Heart left ventricle (tissue), 16 donors: ENCODE data around the gene SLC27A2. TPM values are rescaled to one million over a fixed set of nuclear protein-coding genes. Genes with fewer than 3 reads are reported as not detected.

ENCODE experiments used
- ATAC-seq, 4 donors: fragments of 200-7000 bp; cut with Tn5 transposase; one replicate each; pipeline ENCODE4 v1.9.1; 2020 to 2022; ENCODE audit warnings: moderate library complexity in 4 of 4, mild to moderate bottlenecking in 3 of 4, moderate number of reproducible peaks in 1 of 4
- DNase-seq, 5 donors: peaks; one replicate each; pipeline ENCODE4 v3.0.0-alpha.2; 2020
- H3K27ac ChIP-seq, 12 donors: fragments of 200-600 bp; sonication (generic) in 4 of 12; one replicate each; pipeline versions ENCODE4 v1.5.0 to v1.8.0; 2016 to 2022; ENCODE audit warnings: mild to moderate bottlenecking in 2 of 12
- H3K27me3 ChIP-seq, 9 donors: fragments of 200-600 bp; sonication (generic) in 2 of 9; one replicate each; pipeline versions ENCODE4 v1.5.1 to v1.8.0; 2016 to 2022; ENCODE audit warnings: mild to moderate bottlenecking in 3 of 9
- H3K36me3 ChIP-seq, 9 donors: fragments of 200-600 bp; sonication (generic) in 2 of 9; one replicate each; pipeline versions ENCODE4 v1.5.0 to v1.8.0; 2018 to 2022; ENCODE audit warnings: mild to moderate bottlenecking in 2 of 9
- H3K4me1 ChIP-seq, 12 donors: fragments of 200-600 bp; sonication (generic) in 4 of 12; one replicate each; pipeline versions ENCODE4 v1.5.0 to v1.8.0; 2016 to 2022; ENCODE audit warnings: mild to moderate bottlenecking in 3 of 12
- H3K4me3 ChIP-seq, 12 donors: fragments of 200-600 bp; sonication (generic) in 4 of 12; one replicate each; pipeline versions ENCODE4 v1.5.0 to v1.8.0; 2017 to 2022; ENCODE audit warnings: mild to moderate bottlenecking in 9 of 12, moderate library complexity in 4 of 12
- H3K9me3 ChIP-seq, 12 donors: fragments of 200-600 bp; sonication (generic) in 4 of 12; one replicate each; pipeline versions ENCODE4 v1.5.0 to v1.8.0; 2016 to 2022; ENCODE audit warnings: mild to moderate bottlenecking in 1 of 12
- CTCF ChIP-seq, 12 donors: fragments of 200-600 bp; sonication (generic) in 4 of 12; IDR thresholded peaks; one replicate each; pipeline versions ENCODE4 v1.5.0 to v1.8.0; 2018 to 2022; ENCODE audit warnings: antibody characterized with exemption in 12 of 12, mild to moderate bottlenecking in 5 of 12
- POLR2A ChIP-seq, 2 donors: fragments of 450-650 bp; IDR thresholded peaks; one replicate each; pipeline ENCODE4 v1.6.1; 2017; ENCODE audit warnings: antibody characterized with exemption in 2 of 2, mild to moderate bottlenecking in 2 of 2, moderate library complexity in 2 of 2
- WGBS, 4 donors: extraction: QIAGEN DNeasy Blood & Tissue Kit in 2 of 4; methylation state at CpG; one replicate each; pipeline versions ENCODE4 v1.1.5 to v1.1.7; 2013 to 2018; 5-methylcytosine and 5-hydroxymethylcytosine counted together
- intact Hi-C, 10 donors: fragments of 100-400 bp; cut with DNase I; formaldehyde crosslinking; loops; one replicate each; pipeline versions ENCODE4 v1.11.1 to v1.14.2; 2022
- polyA plus RNA-seq, 2 donors: library from polyadenylated mRNA; stranded (reverse); fragments of 200-250 nt; gene quantifications; one replicate each; pipeline ENCODE4 v1.2.3, GENCODE V29; 2013
- total RNA-seq, 9 donors: library from RNA; depleted of rRNA in 2 of 9; stranded (reverse); fragments of >200 nt in 2 of 9; fragmentation: NEBNext Ultra II Directional in 3 of 9; extraction: Animal tissue kit (Norgen Biotek cat#: 25700) in 3 of 9; gene quantifications; one replicate each; pipeline versions ENCODE4 v1.1.0 to v1.2.4, GENCODE V29; 2016 to 2023
- donor health status: ischemic (EF 13 %, LVEDD 7.1; RV severe dilation, severe dysfunction).
- donor health status: healthy with polysubstance abuse.
- donor health status: DM: no; HTN: yes; CAD: no.
- donor health status: DM: no; HTN: no; CAD: no.
- donor health status: ischemic (EF 25% LVEDD 6.9; RV normal size, moderate dysfunction).
- donor health status: ischemic (EF 25% LVEDD 5.7; RV mildly dilated, moderate dysfunction).
- donor health status: healthy.
- donor health status: DM: yes; HTN: yes; CAD: no.
- donor health status: ischemic (EF 35%, LVEDD 5.7; RV mildly dilated, moderate dysfunction).
- donor health status: nonischemic (EF 11% LVEDD 7.7; RV severe dilation, severe dysfunction).
- donor health status: DM: yes; HTN: yes; CAD: no.
- donor health status: PGD.
- donor health status: ischemic (EF 29% LVEDD 5.4; RV normal size, mild dysfunction).
- donor health status: nonischemic (EF 23%, LVEDD 6.1; RV moderate dilation, normal function).

SLC27A2 gene
- total and polyA plus RNA-seq, 11 donors: 0.04 to 0.29 (median 0.12) TPM; not detected in 8

GRCh38 chr15:50241684-50242450, 59.9 kb downstream of the SLC27A2 start:
- peaks cover 0 to under 1% (median 0%) of the 10 kb centered on the region in 12 donors for H3K4me1 ChIP-seq
- no peak overlapping the region for H3K4me3 ChIP-seq
- H3K36me3 ChIP-seq: no peaks in the 10 kb centered on the region
- H3K9me3 ChIP-seq: no peaks in the 10 kb centered on the region
- WGBS, 4 donors: 78 to 84% (median 81%) methylated on average over 5 of the region's 5 CpGs
- H3K27ac ChIP-seq: no peak overlapping the region
- ATAC-seq (no peak), DNase-seq (no peak)
- no peaks in the 10 kb centered on the region for H3K27me3 ChIP-seq
- intact Hi-C loops: no loop called here
- TF ChIP-seq POLR2A (IDR thresholded peaks at IDR 0.05) (no peak), CTCF (IDR thresholded peaks at IDR 0.05) (no peak)

GRCh38 chr15:50244153-50244552, 62.2 kb downstream of the SLC27A2 start:
- no peaks in the 10 kb centered on the region for H3K9me3 ChIP-seq
- 86 to 100% (median 97%) methylated on average over 1 of the region's 1 CpG for WGBS, 4 donors
- H3K36me3 ChIP-seq: no peaks in the 10 kb centered on the region
- TF ChIP-seq CTCF (IDR thresholded peaks at IDR 0.05): no peak
- TF ChIP-seq POLR2A (IDR thresholded peaks at IDR 0.05): no peak
- H3K4me1 ChIP-seq: peaks cover 0 to 22% (median 0%) of the 10 kb centered on the region in 12 donors
- H3K27ac ChIP-seq: no peak overlapping the region
- no peaks in the 10 kb centered on the region for H3K27me3 ChIP-seq
- H3K4me3 ChIP-seq: no peak overlapping the region
- DNase-seq: no peak
- intact Hi-C loops: no loop called here
- no peak for ATAC-seq

GRCh38 chr15:50244959-50245624, 63.1 kb downstream of the SLC27A2 start:
- no peaks in the 10 kb centered on the region for H3K9me3 ChIP-seq
- no peak for ATAC-seq
- no peak overlapping the region for H3K4me3 ChIP-seq
- DNase-seq: no peak
- intact Hi-C loops: no loop called here
- no peaks in the 10 kb centered on the region for H3K36me3 ChIP-seq
- H3K4me1 ChIP-seq: peaks cover 0 to 22% (median 0%) of the 10 kb centered on the region in 12 donors
- no peaks in the 10 kb centered on the region for H3K27me3 ChIP-seq
- TF ChIP-seq CTCF (IDR thresholded peaks at IDR 0.05): no peak
- no peak for TF ChIP-seq POLR2A (IDR thresholded peaks at IDR 0.05)
- 87 to 96% (median 96%) methylated on average over 2 of the region's 2 CpGs for WGBS, 4 donors
- H3K27ac ChIP-seq: no peak overlapping the region

- Histone ChIP-seq H3K4me3 (no peak overlapping the region), H3K4me1 (peaks cover 0 to 22% (median 0%) of the 10 kb centered on the region in 12 donors), H3K9me3 (no peaks in the 10 kb centered on the region), H3K27me3 (peaks cover 0 to 3% (median 0%) of the 10 kb centered on the region in 9 donors), H3K27ac (no peak overlapping the region), H3K36me3 (no peaks in the 10 kb centered on the region)
- DNase-seq (no peak), ATAC-seq (no peak)
- WGBS, 4 donors: 86 to 91% (median 89%) methylated on average over 2 of the region's 2 CpGs
- intact Hi-C loops: no loop called here
- no peak for TF ChIP-seq CTCF (IDR thresholded peaks at IDR 0.05)
Observed at GRCh38 chr15:50246631-50247030, 64.6 kb downstream of the SLC27A2 start.
